ENCODE measurements around the gene TNFRSF12A. TPM values are rescaled to one million over a fixed set of nuclear protein-coding genes. Genes with fewer than 3 reads are reported as not detected.

The TNFRSF12A gene
- total and polyA plus RNA-seq, 9 of the 15 experiments (the other 6 are each of a cell fraction or from before 2014, with no cell fraction given): 0.41 to 61.8 (median 26.5) TPM

- TF ChIP-seq DLX4 (CRISPR knock-in tag; IDR thresholded peaks at IDR 0.05) (no peak), SIN3A (IDR thresholded peaks at IDR 0.05; ENCODE audit: borderline replicate concordance in 2 of 2, control insufficient read depth in 1 of 2, low read depth in 2 of 2, low read length in 2 of 2) (0 out of 4 replicates have a peak, but pooled peaks of 1 of the 2 experiments have one; percentile 52), ZNF551 (CRISPR knock-in tag; IDR thresholded peaks at IDR 0.05) (no peak), CHD2 (IDR thresholded peaks at IDR 0.05; ENCODE audit: low read depth, low read length) (peak; percentile 91), PKNOX1 (IDR thresholded peaks at IDR 0.05) (peak; percentile 98), HDGF (IDR thresholded peaks at IDR 0.05) (0 out of 2 replicates have a peak, but pooled peaks have one; percentile 28), ESRRA (IDR thresholded peaks at IDR 0.05; ENCODE audit: borderline replicate concordance, low read depth) (peak; percentile 81; the same call in 1 of the 2 replicates), NFYB (IDR thresholded peaks at IDR 0.05; ENCODE audit: extremely low read depth, insufficient read length) (peak; percentile 99), RFX7 (CRISPR knock-in tag; IDR thresholded peaks at IDR 0.05) (no peak), ZNF24 (IDR thresholded peaks at IDR 0.05) (no peak), TRIM28 (IDR thresholded peaks at IDR 0.05) (peak; percentile 74), HIVEP1 (CRISPR knock-in tag; IDR thresholded peaks at IDR 0.05) (no peak), SMAD3 (CRISPR knock-in tag; conservative IDR thresholded peaks at IDR 0.05) (no peak), RBM14 (IDR thresholded peaks at IDR 0.05; ENCODE audit: borderline replicate concordance, insufficient read depth, low read depth, low read length) (no peak), FOXK1 (CRISPR knock-in tag; IDR thresholded peaks at IDR 0.05; ENCODE audit: borderline replicate concordance) (no peak), MECOM (CRISPR knock-in tag; IDR thresholded peaks at IDR 0.05) (no peak), ARNT (IDR thresholded peaks at IDR 0.05) (no peak), STAT6 (CRISPR knock-in tag; IDR thresholded peaks at IDR 0.05) (no peak), MCM5 (IDR thresholded peaks at IDR 0.05; ENCODE audit: low read depth) (no peak), ZNF232 (CRISPR knock-in tag; IDR thresholded peaks at IDR 0.05) (no peak), ZBTB17 (CRISPR knock-in tag; IDR thresholded peaks at IDR 0.05) (no peak), ZNF778 (CRISPR knock-in tag; IDR thresholded peaks at IDR 0.05) (no peak), RAD21 (CRISPR knock-in tag; conservative IDR thresholded peaks at IDR 0.05 in 1 of 2, IDR thresholded peaks at IDR 0.05 in 1 of 2) (peak; percentile 96 to 97), ZNF644 (tag; IDR thresholded peaks at IDR 0.05; ENCODE audit: low read depth) (no peak), ZNF263 (CRISPR knock-in tag; IDR thresholded peaks at IDR 0.05; ENCODE audit: borderline replicate concordance) (no peak), CSDE1 (IDR thresholded peaks at IDR 0.05) (no peak), MTA2 (IDR thresholded peaks at IDR 0.05; ENCODE audit: low read depth) (no peak), U2AF2 (optimal IDR thresholded peaks at IDR 0.05; ENCODE audit: low read depth, low read length) (no peak)
These were observed 16.4 kb upstream of the TNFRSF12A start (continued) for GRCh38 chr16:3003582-3004270.

Data from K562 (cell line).